ENCODE results near the gene CHCHD5. TPM values are rescaled to one million over a fixed set of nuclear protein-coding genes. Genes with fewer than 3 reads are reported as not detected.
"Not testable (repeated sequence)": the region's sequence is repeated elsewhere in the genome, so short reads cannot be mapped to it uniquely, and the experiment has no call there.

Gene CHCHD5
- total RNA-seq, 4 donors from 2014 or later: 11.9 to 22.0 (median 15.7) TPM

- TF ChIP-seq CTCF (IDR thresholded peaks at IDR 0.05): no peak
- ATAC-seq (ENCODE audit: low FRiP score) (no peak), DNase-seq (ENCODE audit: low spot score) (no peak)
These were observed 18.5 kb downstream of the CHCHD5 start for GRCh38 chr2:112602917-112603316.

GRCh38 chr2:112603731-112604130, 19.3 kb downstream of the CHCHD5 start:
- ATAC-seq (ENCODE audit: low FRiP score): no peak
- no peak for TF ChIP-seq CTCF (IDR thresholded peaks at IDR 0.05)
- no peak for DNase-seq (ENCODE audit: low spot score)

- ATAC-seq (ENCODE audit: low FRiP score) (no peak), DNase-seq (ENCODE audit: low spot score) (no peak)
- no peak for TF ChIP-seq CTCF (IDR thresholded peaks at IDR 0.05)
These were observed 20.5 kb downstream of the CHCHD5 start for GRCh38 chr2:112604952-112605351.

- ATAC-seq (ENCODE audit: low FRiP score) (no peak), DNase-seq (ENCODE audit: low spot score) (no peak)
- no peak for TF ChIP-seq CTCF (IDR thresholded peaks at IDR 0.05)
These were observed 21.5 kb downstream of the CHCHD5 start for GRCh38 chr2:112605926-112606325.

GRCh38 chr2:112606547-112606946, 22.1 kb downstream of the CHCHD5 start:
- ATAC-seq (ENCODE audit: low FRiP score): no peak
- no peak for DNase-seq (ENCODE audit: low spot score)
- TF ChIP-seq CTCF (IDR thresholded peaks at IDR 0.05): no peak

- ATAC-seq (ENCODE audit: low FRiP score) (no peak), DNase-seq (ENCODE audit: low spot score) (no peak)
- no peak for TF ChIP-seq CTCF (IDR thresholded peaks at IDR 0.05)
These were observed 23.4 kb downstream of the CHCHD5 start for GRCh38 chr2:112607680-112608438.

GRCh38 chr2:112609320-112609719, 24.9 kb downstream of the CHCHD5 start:
- DNase-seq (ENCODE audit: low spot score); ATAC-seq (ENCODE audit: low FRiP score): not testable (repeated sequence)

GRCh38 chr2:112612283-112612682, 27.9 kb downstream of the CHCHD5 start:
- ATAC-seq (ENCODE audit: low FRiP score); DNase-seq (ENCODE audit: low spot score): not testable (repeated sequence)

All from omental fat pad (tissue), 4 donors.